GM23248 (cell line): ENCODE data around the gene CHRNA4.

ENCODE experiments used
- EZH2 ChIP-seq: fragments of 200-600 bp; sonication (generic); IDR thresholded peaks from 2 replicates; pipeline ENCODE4 v1.6.1; 2018; ENCODE audit warnings: antibody characterized with exemption, mild to moderate bottlenecking; ENCODE audit not compliant: insufficient read depth, poor library complexity, severe bottlenecking
- EZH2phosphoT487 ChIP-seq: fragments of 200-600 bp; sonication (generic); IDR thresholded peaks from 2 replicates; pipeline ENCODE4 v1.6.1; 2018; ENCODE audit warnings: antibody characterized with exemption, moderate library complexity, mild to moderate bottlenecking, low read depth; ENCODE audit not compliant: insufficient read depth

DNA sequence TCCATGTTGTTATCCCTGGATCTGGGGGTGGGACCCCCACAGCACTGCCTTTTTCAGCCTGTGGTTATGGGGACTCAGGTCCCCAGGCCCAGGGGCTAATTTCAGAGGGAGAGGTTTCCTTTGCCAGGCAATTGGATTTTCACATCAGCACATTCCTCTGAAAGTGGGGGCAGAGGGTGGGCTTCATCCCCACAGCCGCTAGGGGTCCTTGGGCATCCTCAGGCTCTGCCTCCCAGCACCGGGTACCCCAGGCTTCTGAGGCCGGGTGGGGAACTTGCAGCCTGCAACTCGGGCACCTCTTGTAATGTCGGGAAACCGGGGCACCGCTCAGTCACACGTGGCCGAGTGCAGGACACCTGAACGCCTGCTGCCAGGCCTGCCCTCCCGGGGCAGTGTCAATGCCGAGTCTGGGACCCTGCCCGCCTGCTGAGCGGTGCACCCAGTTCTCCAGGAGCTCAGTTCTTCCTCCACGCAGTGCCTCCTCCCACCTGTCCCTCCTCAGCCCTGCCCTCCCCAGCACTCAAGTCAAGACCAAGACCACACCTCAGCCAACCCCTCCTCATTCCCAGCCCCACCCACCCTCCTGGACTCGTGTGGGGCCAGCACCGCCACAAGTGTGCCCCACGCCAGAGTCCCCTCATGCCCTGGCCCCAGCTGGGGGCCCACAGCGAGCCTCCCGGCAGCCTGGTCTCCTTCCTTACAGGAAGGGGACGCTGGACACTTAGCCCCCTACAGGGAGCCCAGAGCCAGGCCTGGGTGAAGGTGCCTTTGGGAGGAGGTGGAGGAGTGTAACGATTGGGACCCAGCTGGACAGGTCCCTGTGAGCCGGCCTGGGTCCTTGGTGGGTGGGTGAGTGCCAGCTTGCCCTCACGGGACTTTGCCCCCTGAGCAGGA is 8.8 kb upstream of the CHRNA4 start:
- TF ChIP-seq EZH2 (no peak), EZH2phosphoT487 (no peak)
